Skeletal muscle tissue (tissue), 4 donors: ENCODE results near the gene GLRX. TPM values are rescaled to one million over a fixed set of nuclear protein-coding genes. Genes with fewer than 3 reads are reported as not detected.

ENCODE experiments used
- H3K27ac ChIP-seq: one replicate; pipeline ENCODE4 v1.7.0; 2013; ENCODE audit warnings: mild to moderate bottlenecking, low read depth, low read length, inconsistent platforms
- H3K27me3 ChIP-seq, 3 donors: one replicate each; pipeline ENCODE4 v1.7.0; 2013; ENCODE audit warnings: low read length in 3 of 3; ENCODE audit not compliant: control insufficient read depth in 3 of 3, insufficient read depth in 3 of 3
- H3K36me3 ChIP-seq, 3 donors: one replicate each; pipeline ENCODE4 v1.7.0; 2013; ENCODE audit warnings: low read length in 3 of 3; ENCODE audit not compliant: control insufficient read depth in 3 of 3, insufficient read depth in 3 of 3
- H3K4me1 ChIP-seq, 3 donors: one replicate each; pipeline ENCODE4 v1.7.0; 2013; ENCODE audit warnings: low read length in 3 of 3, mild to moderate bottlenecking in 3 of 3; ENCODE audit not compliant: control insufficient read depth in 3 of 3, insufficient read depth in 3 of 3
- H3K4me3 ChIP-seq, 3 donors: one replicate each; pipeline ENCODE4 v1.7.0; 2013; ENCODE audit warnings: low read length in 3 of 3
- H3K9ac ChIP-seq, 3 donors: one replicate each; pipeline ENCODE4 v1.7.0; 2013; ENCODE audit warnings: low read length in 3 of 3, mild to moderate bottlenecking in 3 of 3, moderate library complexity in 2 of 3, low read depth in 1 of 3
- H3K9me3 ChIP-seq, 3 donors: one replicate each; pipeline ENCODE4 v1.7.0; 2013; ENCODE audit warnings: low read length in 3 of 3; ENCODE audit not compliant: control insufficient read depth in 3 of 3
- total RNA-seq: library from RNA; depleted of rRNA; stranded (reverse); fragments of >200 nt; gene quantifications from one replicate; pipeline ENCODE4 v1.2.3, GENCODE V29; 2014
- donor health status: Osteomylitis.

The GLRX gene
- total RNA-seq, 1 donor from 2014 or later = 6.8 TPM

GRCh38 chr5:95862671-95863382 lies 40.3 kb upstream of the GLRX start:
- H3K4me1 ChIP-seq = peaks cover 14 to 41% (median 30%) of the 10 kb centered on the region in 3 donors

GRCh38 chr5:95861864-95862561 lies 39.5 kb upstream of the GLRX start:
- H3K36me3 ChIP-seq = no peaks in the 10 kb centered on the region
- no peak overlapping the region for H3K9ac ChIP-seq
- no peak overlapping the region for H3K4me3 ChIP-seq
- H3K27me3 ChIP-seq = no peaks in the 10 kb centered on the region
- peak overlapping the region; percentile 62 for H3K27ac ChIP-seq
- no peaks in the 10 kb centered on the region for H3K9me3 ChIP-seq
- peaks cover 21 to 49% (median 38%) of the 10 kb centered on the region in 3 donors for H3K4me1 ChIP-seq

More at GRCh38 chr5:95862671-95863382, 40.3 kb upstream of the GLRX start:
- H3K27ac ChIP-seq = peak overlapping the region; percentile 48
- H3K27me3 ChIP-seq = no peaks in the 10 kb centered on the region
- H3K4me3 ChIP-seq = no peak overlapping the region
- H3K9ac ChIP-seq = no peak overlapping the region
- no peaks in the 10 kb centered on the region for H3K36me3 ChIP-seq
- H3K9me3 ChIP-seq = no peaks in the 10 kb centered on the region

- no peaks in the 10 kb centered on the region for H3K9me3 ChIP-seq
- H3K27me3 ChIP-seq = no peaks in the 10 kb centered on the region
- peaks cover 24 to 56% (median 45%) of the 10 kb centered on the region in 3 donors for H3K4me1 ChIP-seq
- peak overlapping the region; percentile 62 for H3K27ac ChIP-seq
- H3K9ac ChIP-seq = peak overlapping the region in 1 of 3 donors; percentile 28
- H3K36me3 ChIP-seq = no peaks in the 10 kb centered on the region
- peak overlapping the region in 2 of 3 donors; percentile 25 to 52 for H3K4me3 ChIP-seq
These were observed 38.8 kb upstream of the GLRX start for GRCh38 chr5:95861221-95861863.

- Histone ChIP-seq H3K4me1 (peaks cover 24 to 60% (median 47%) of the 10 kb centered on the region in 3 donors), H3K27me3 (no peaks in the 10 kb centered on the region), H3K9me3 (no peaks in the 10 kb centered on the region), H3K9ac (no peak overlapping the region), H3K27ac (peak overlapping the region; percentile 62), H3K4me3 (no peak overlapping the region), H3K36me3 (no peaks in the 10 kb centered on the region)
These were observed 37.1 kb upstream of the GLRX start for GRCh38 chr5:95859661-95860060.

- Histone ChIP-seq H3K9me3 (no peaks in the 10 kb centered on the region), H3K4me1 (peaks cover 24 to 60% (median 47%) of the 10 kb centered on the region in 3 donors), H3K27ac (peak overlapping the region; percentile 62), H3K9ac (peak overlapping the region in 2 of 3 donors; percentile 43 to 54), H3K4me3 (peak overlapping the region; percentile 61 to 77 (median 68)), H3K27me3 (no peaks in the 10 kb centered on the region), H3K36me3 (no peaks in the 10 kb centered on the region)
These were observed 36.4 kb upstream of the GLRX start for GRCh38 chr5:95858661-95859595.

GRCh38 chr5:95858023-95858461 lies 35.5 kb upstream of the GLRX start:
- Histone ChIP-seq H3K9ac (peak overlapping the region in 1 of 3 donors; percentile 26), H3K27me3 (no peaks in the 10 kb centered on the region), H3K4me3 (no peak overlapping the region), H3K9me3 (no peaks in the 10 kb centered on the region), H3K27ac (peak overlapping the region; percentile 62), H3K4me1 (peaks cover 24 to 57% (median 45%) of the 10 kb centered on the region in 3 donors), H3K36me3 (no peaks in the 10 kb centered on the region)

GRCh38 chr5:95857185-95857945 lies 34.8 kb upstream of the GLRX start:
- H3K36me3 ChIP-seq = no peaks in the 10 kb centered on the region
- peak overlapping the region; percentile 62 for H3K27ac ChIP-seq
- peak overlapping the region in 2 of 3 donors; percentile 12 to 28 for H3K9ac ChIP-seq
- H3K4me1 ChIP-seq = peaks cover 24 to 52% (median 41%) of the 10 kb centered on the region in 3 donors
- H3K9me3 ChIP-seq = no peaks in the 10 kb centered on the region
- no peak overlapping the region for H3K4me3 ChIP-seq
- H3K27me3 ChIP-seq = no peaks in the 10 kb centered on the region

GRCh38 chr5:95856501-95856981 lies 34.0 kb upstream of the GLRX start:
- H3K36me3 ChIP-seq = no peaks in the 10 kb centered on the region

More at GRCh38 chr5:95856501-95856981, 34.0 kb upstream of the GLRX start:
- no peak overlapping the region for H3K27ac ChIP-seq
- no peak overlapping the region for H3K4me3 ChIP-seq
- peaks cover 24 to 47% (median 39%) of the 10 kb centered on the region in 3 donors for H3K4me1 ChIP-seq
- H3K9me3 ChIP-seq = no peaks in the 10 kb centered on the region
- H3K27me3 ChIP-seq = no peaks in the 10 kb centered on the region
- no peak overlapping the region for H3K9ac ChIP-seq
